Breast epithelium (tissue), 3 donors: ENCODE data around the gene S100A4.

ENCODE experiments used
- POLR2A ChIP-seq: fragments of 450-650 bp; IDR thresholded peaks from one replicate; pipeline ENCODE4 v1.6.1; 2016; ENCODE audit warnings: antibody characterized with exemption, mild to moderate bottlenecking, moderate library complexity
- POLR2AphosphoS5 ChIP-seq, 3 donors: sonication (generic); formaldehyde crosslinking; IDR thresholded peaks; one replicate each; pipeline ENCODE4 v1.6.1; 2017; ENCODE audit warnings: antibody characterized with exemption in 3 of 3
- TF ChIP-seq, protein P1 (sequence below), 3 donors: fragments of 450-650 bp; IDR thresholded peaks; one replicate each; pipeline ENCODE4 v1.5.1; 2016 to 2017; ENCODE audit warnings: antibody characterized with exemption in 3 of 3, mild to moderate bottlenecking in 3 of 3, moderate library complexity in 3 of 3

DNA sequence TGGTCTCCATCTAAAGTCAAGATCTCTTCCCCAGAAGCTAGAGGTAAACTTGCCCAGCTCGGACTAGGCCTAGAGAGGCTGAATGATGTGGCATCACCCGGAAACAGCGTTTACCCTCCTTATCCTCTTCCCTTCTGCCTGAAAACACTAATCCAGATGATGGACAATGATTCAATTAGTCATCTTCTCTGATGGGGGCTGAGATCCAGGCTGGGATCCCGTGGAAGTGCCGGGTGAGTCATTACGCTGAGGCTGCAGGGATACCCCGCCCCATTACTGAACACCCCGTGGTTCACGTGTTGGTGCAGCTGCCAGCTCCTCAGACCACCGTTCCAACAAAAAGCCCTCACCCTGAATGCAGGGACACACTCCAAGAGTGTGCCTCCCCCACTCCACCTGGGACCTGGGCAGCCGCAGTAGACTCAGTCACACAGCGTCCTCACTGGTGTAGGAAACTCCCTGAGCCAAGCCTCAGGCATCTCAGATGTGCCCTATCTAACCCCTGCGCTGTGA is 11.9 kb downstream of the S100A4 start:
- TF ChIP-seq, protein P1, sequence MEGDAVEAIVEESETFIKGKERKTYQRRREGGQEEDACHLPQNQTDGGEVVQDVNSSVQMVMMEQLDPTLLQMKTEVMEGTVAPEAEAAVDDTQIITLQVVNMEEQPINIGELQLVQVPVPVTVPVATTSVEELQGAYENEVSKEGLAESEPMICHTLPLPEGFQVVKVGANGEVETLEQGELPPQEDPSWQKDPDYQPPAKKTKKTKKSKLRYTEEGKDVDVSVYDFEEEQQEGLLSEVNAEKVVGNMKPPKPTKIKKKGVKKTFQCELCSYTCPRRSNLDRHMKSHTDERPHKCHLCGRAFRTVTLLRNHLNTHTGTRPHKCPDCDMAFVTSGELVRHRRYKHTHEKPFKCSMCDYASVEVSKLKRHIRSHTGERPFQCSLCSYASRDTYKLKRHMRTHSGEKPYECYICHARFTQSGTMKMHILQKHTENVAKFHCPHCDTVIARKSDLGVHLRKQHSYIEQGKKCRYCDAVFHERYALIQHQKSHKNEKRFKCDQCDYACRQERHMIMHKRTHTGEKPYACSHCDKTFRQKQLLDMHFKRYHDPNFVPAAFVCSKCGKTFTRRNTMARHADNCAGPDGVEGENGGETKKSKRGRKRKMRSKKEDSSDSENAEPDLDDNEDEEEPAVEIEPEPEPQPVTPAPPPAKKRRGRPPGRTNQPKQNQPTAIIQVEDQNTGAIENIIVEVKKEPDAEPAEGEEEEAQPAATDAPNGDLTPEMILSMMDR (IDR thresholded peaks at IDR 0.05): no peak
- TF ChIP-seq POLR2AphosphoS5 (IDR thresholded peaks at IDR 0.05) (peak in 1 of 3 donors; percentile 18), POLR2A (no peak)
